ENCODE measurements around the gene MTF1.

Gene MTF1

DNA sequence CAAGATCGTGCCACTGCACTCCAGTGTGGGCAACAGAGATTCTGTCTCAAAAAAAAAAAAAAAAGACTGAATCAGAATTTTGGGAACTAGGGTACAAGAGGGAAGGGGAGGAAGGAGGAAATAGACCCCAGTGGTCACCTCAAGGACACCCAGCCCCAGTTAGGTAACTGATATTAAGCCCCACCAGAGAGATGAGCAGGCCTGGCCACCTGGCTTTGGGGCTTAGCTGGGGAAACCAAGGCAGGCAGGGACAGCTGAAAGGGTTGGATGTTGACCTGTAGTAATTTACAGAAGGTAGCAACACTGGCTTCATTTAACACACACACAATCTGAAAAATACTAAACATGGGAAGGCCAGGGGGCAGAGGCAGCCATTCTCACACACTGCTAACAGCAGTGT is 57.0 kb downstream of the MTF1 start:
- Histone ChIP-seq H3K9me3 (ENCODE audit: insufficient read depth, low read length) (no peaks in the 10 kb centered on the region), H3K4me2 (ENCODE audit: low read length) (no peak overlapping the region), H3K4me3 (ENCODE audit: low read length) (no peak overlapping the region), H3K79me2 (ENCODE audit: low read length) (peaks cover 23% of the 10 kb centered on the region), H3K9ac (ENCODE audit: low read length) (no peak overlapping the region), H3K4me1 (ENCODE audit: low read length) (peaks cover 7% of the 10 kb centered on the region), H3K36me3 (replicated peaks; ENCODE audit: low read depth, low read length) (peaks cover 43% of the 10 kb centered on the region), H3K27ac (ENCODE audit: low read length) (no peak overlapping the region), H4K20me1 (ENCODE audit: insufficient read depth, low read length) (peaks cover 8% of the 10 kb centered on the region), H3K27me3 (ENCODE audit: low read depth, low read length) (no peaks in the 10 kb centered on the region), H2AFZ (ENCODE audit: low read depth, low read length) (no peak overlapping the region)
- TF ChIP-seq EZH2phosphoT487 (IDR thresholded peaks at IDR 0.05; ENCODE audit: low read depth), result no peak
- TF ChIP-seq, protein P1, sequence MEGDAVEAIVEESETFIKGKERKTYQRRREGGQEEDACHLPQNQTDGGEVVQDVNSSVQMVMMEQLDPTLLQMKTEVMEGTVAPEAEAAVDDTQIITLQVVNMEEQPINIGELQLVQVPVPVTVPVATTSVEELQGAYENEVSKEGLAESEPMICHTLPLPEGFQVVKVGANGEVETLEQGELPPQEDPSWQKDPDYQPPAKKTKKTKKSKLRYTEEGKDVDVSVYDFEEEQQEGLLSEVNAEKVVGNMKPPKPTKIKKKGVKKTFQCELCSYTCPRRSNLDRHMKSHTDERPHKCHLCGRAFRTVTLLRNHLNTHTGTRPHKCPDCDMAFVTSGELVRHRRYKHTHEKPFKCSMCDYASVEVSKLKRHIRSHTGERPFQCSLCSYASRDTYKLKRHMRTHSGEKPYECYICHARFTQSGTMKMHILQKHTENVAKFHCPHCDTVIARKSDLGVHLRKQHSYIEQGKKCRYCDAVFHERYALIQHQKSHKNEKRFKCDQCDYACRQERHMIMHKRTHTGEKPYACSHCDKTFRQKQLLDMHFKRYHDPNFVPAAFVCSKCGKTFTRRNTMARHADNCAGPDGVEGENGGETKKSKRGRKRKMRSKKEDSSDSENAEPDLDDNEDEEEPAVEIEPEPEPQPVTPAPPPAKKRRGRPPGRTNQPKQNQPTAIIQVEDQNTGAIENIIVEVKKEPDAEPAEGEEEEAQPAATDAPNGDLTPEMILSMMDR (IDR thresholded peaks at IDR 0.05; ENCODE audit: low read depth, low read length), result no peak

DNA sequence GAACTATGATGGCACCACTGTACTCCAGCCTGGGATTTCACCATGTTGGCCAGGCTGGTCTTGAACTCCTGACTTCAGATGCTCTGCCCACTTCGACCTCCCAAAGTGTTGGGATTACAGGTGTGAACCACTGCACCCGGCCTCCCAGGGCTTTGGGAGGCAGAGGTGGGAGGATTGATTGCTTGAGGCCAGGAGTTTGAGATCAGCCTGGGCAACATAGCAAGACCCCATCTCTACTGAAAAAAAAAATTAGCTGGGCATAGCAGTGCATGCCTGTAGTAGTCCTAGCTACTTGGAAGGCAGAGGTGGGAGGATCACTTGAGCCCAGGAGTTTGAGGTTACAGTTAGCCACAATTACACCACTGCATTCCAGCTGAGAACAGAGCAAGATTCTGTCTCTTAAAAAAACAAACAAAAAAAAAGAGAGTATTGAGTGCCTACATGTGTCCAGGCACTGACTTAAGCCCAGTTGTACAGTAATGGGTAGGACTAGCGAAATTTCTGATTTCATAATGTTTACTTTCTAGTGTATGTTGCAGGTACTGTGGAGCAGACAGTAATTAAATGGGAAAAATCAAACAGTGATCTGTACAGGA is 61.5 kb downstream of the MTF1 start:
- H3K36me3 ChIP-seq (replicated peaks; ENCODE audit: low read depth, low read length), result peaks cover 19% of the 10 kb centered on the region

DNA sequence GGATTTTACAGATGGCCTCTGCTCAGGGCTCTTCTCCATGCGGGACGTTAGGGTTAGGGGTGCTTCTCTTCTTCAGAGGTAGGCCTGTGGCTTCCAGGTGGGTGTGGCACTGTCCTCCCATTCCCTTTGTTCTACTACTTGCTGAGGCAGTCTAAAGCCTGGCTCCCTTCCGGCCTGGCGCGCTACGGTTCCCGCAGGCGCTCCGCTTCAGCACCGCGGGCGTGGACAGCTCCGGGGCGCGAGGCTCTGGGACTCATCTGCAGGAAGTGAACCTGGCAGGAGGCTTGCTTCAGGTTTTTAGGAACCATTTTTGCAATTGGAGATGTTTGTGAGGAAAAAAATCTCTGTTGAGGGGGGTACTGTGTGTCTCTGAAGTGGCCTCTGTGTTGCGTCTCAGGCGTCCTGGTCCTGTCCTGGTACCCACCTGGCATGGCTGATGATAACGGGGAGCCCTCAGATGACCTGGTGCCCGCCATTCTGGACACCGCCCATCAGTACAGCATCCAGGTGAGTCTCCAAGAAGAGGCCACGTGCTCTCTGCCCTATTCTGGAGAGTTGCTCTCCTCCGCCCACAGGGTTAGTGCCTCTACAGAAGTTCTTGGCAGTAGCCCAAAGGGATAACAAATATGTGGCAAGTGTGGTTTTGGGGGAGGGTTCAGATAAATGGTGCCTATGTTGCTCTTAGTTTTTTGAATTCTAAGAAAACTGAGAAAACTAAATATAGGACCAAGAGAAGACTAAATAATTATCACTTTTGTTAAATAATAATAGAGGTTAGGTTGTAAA is 63.9 kb downstream of the MTF1 start:
- Histone ChIP-seq H3K36me3 (replicated peaks; ENCODE audit: low read depth, low read length) (peaks cover 11% of the 10 kb centered on the region), H3K9me3 (ENCODE audit: insufficient read depth, low read length) (no peaks in the 10 kb centered on the region), H4K20me1 (ENCODE audit: insufficient read depth, low read length) (peaks cover 14% of the 10 kb centered on the region; the same call in 1 of the 2 replicates), H3K4me2 (ENCODE audit: low read length) (peak overlapping the region; percentile 96), H3K79me2 (ENCODE audit: low read length) (peaks cover 17% of the 10 kb centered on the region), H3K4me3 (ENCODE audit: low read length) (peak overlapping the region; percentile 97), H3K4me1 (ENCODE audit: low read length) (peaks cover 22% of the 10 kb centered on the region), H3K27me3 (ENCODE audit: low read depth, low read length) (no peaks in the 10 kb centered on the region), H3K27ac (ENCODE audit: low read length) (no peak overlapping the region), H3K9ac (ENCODE audit: low read length) (peak overlapping the region; percentile 75; the same call in 1 of the 2 replicates), H2AFZ (ENCODE audit: low read depth, low read length) (no peak overlapping the region)
- TF ChIP-seq, protein P1 (IDR thresholded peaks at IDR 0.05; ENCODE audit: low read depth, low read length), result no peak
- no peak for TF ChIP-seq EZH2phosphoT487 (IDR thresholded peaks at IDR 0.05; ENCODE audit: low read depth)

More for the DNA sequence above, 61.5 kb downstream of the MTF1 start:
- H3K4me2 ChIP-seq (ENCODE audit: low read length), result no peak overlapping the region
- H3K4me1 ChIP-seq (ENCODE audit: low read length), result peaks cover 22% of the 10 kb centered on the region
- peaks cover 17% of the 10 kb centered on the region for H3K79me2 ChIP-seq (ENCODE audit: low read length)
- no peaks in the 10 kb centered on the region for H3K27me3 ChIP-seq (ENCODE audit: low read depth, low read length)
- no peak overlapping the region for H3K4me3 ChIP-seq (ENCODE audit: low read length)
- no peaks in the 10 kb centered on the region for H3K9me3 ChIP-seq (ENCODE audit: insufficient read depth, low read length)
- H3K27ac ChIP-seq (ENCODE audit: low read length), result no peak overlapping the region
- H3K9ac ChIP-seq (ENCODE audit: low read length), result no peak overlapping the region
- H2AFZ ChIP-seq (ENCODE audit: low read depth, low read length), result no peak overlapping the region
- no peak for TF ChIP-seq EZH2phosphoT487 (IDR thresholded peaks at IDR 0.05; ENCODE audit: low read depth)
- TF ChIP-seq, protein P1 (IDR thresholded peaks at IDR 0.05; ENCODE audit: low read depth, low read length), result no peak
- peaks cover 14% of the 10 kb centered on the region; the same call in 1 of the 2 replicates for H4K20me1 ChIP-seq (ENCODE audit: insufficient read depth, low read length)
